HepG2 (cell line): Measurements from ENCODE around the gene CARD9. TPM values are rescaled to one million over a fixed set of nuclear protein-coding genes. Genes with fewer than 3 reads are reported as not detected.

Experiments used
- ATAC-seq: fragments of 200-7000 bp; cut with Tn5 transposase; 3 replicates; pipeline ENCODE4 v1.9.1; 2020; ENCODE audit warnings: mild to moderate bottlenecking, moderate library complexity
- BruUV-seq: library from RNA; stranded (reverse); fragments of 400-500 nt; replicated peaks from 2 replicates; lab custom pipeline; 2021; lab: Mats Ljungman, UMichigan
- CTCF ChIA-PET: fragments of 300-600 bp; formaldehyde crosslinking; extraction: SDS; loops from one replicate; lab custom pipeline; 2021; ENCODE audit warnings: low total read pairs, inconsistent platforms, low intra/inter-chr PET ratio; lab: Yijun Ruan, JAX
- POLR2A ChIA-PET: fragments of 350-600 bp; sonication (Branson Sonifier 250); formaldehyde crosslinking; loops from one replicate; lab custom pipeline; 2020; ENCODE audit warnings: antibody characterized with exemption, inconsistent platforms; lab: Yijun Ruan, JAX
- DNase-seq: peaks from one replicate; pipeline ENCODE4 v3.0.0-alpha.2; 2015; ENCODE audit warnings: low spot score
- FAIRE-seq: peaks from 3 replicates; lab custom pipeline; 2011; peaks lifted over from hg19 to GRCh38; lab: Jason Lieb, UNC
- H2AFZ ChIP-seq: one replicate; pipeline ENCODE4 v1.6.1; 2011; ENCODE audit warnings: low read length, inconsistent platforms
- H3K27ac ChIP-seq: fragments of 300-600 bp; 3 replicates; pipeline ENCODE4 v1.8.0; 2011; ENCODE audit warnings: mixed run types, mild to moderate bottlenecking, mixed read lengths, low read length, inconsistent platforms; ENCODE audit not compliant: insufficient read depth; ENCODE audit errors: extremely low read length
- H3K27me3 ChIP-seq, 2 experiments: fragments of 200-600 bp in 1 of 2; 2 replicates in 1 of 2; 3 replicates in 1 of 2; pipeline versions ENCODE4 v1.6.0 to v1.8.0; 2011; ENCODE audit warnings: low read length in 2 of 2, mild to moderate bottlenecking in 2 of 2, moderate library complexity in 2 of 2, inconsistent platforms in 1 of 2; ENCODE audit not compliant: insufficient read depth in 2 of 2, control insufficient read depth in 1 of 2
- H3K36me3 ChIP-seq, 2 experiments: fragments of 200-600 bp in 1 of 2; replicated peaks in 1 of 2; 2 replicates in 1 of 2; 3 replicates in 1 of 2; pipeline versions ENCODE4 v1.5.1 to v1.8.0; 2011; ENCODE audit warnings: low read length in 2 of 2, inconsistent platforms in 1 of 2; ENCODE audit not compliant: insufficient read depth in 2 of 2, control insufficient read depth in 1 of 2
- H3K4me1 ChIP-seq: 2 replicates; pipeline ENCODE4 v1.5.1; 2012; ENCODE audit warnings: low read length, inconsistent platforms; ENCODE audit not compliant: insufficient read depth
- H3K4me2 ChIP-seq: 2 replicates; pipeline ENCODE4 v1.6.0; 2011; ENCODE audit warnings: low read depth, low read length, inconsistent platforms
- H3K4me3 ChIP-seq, 3 experiments: fragments of 200-600 bp in 1 of 3; sonication (generic), shearing (Covaris generic) in 1 of 3; replicated peaks in 1 of 3; 2 replicates each; pipeline ENCODE4 v1.5.1; 2011 to 2016; ENCODE audit warnings: low read length in 3 of 3, inconsistent platforms in 2 of 3, low read depth in 2 of 3, mild to moderate bottlenecking in 2 of 3, control low read depth in 1 of 3, mixed read lengths in 1 of 3; ENCODE audit not compliant: insufficient read depth in 1 of 3
- H3K79me2 ChIP-seq: one replicate; pipeline ENCODE4 v1.6.1; 2011; ENCODE audit warnings: low read length, inconsistent platforms; ENCODE audit not compliant: insufficient read depth
- H3K9ac ChIP-seq: 2 replicates; pipeline ENCODE4 v1.6.0; 2011; ENCODE audit warnings: mild to moderate bottlenecking, low read depth, low read length, inconsistent platforms; ENCODE audit not compliant: insufficient read depth
- H3K9me3 ChIP-seq: 2 replicates; pipeline ENCODE4 v1.5.1; 2012; ENCODE audit warnings: mild to moderate bottlenecking, low read length
- H4K20me1 ChIP-seq: 2 replicates; pipeline ENCODE4 v1.6.0; 2011; ENCODE audit warnings: inconsistent platforms, mild to moderate bottlenecking, low read length, moderate library complexity; ENCODE audit not compliant: insufficient read depth
- AGO2 ChIP-seq: fragments of 200-400 bp; formaldehyde crosslinking; optimal IDR thresholded peaks from 2 replicates; pipeline ENCODE3; 2017; ENCODE audit warnings: mild to moderate bottlenecking, low read depth, low read length, moderate library complexity
- ELF3 ChIP-seq: IDR thresholded peaks from 2 replicates; pipeline ENCODE4 v1.6.1; 2016; ENCODE audit warnings: missing genetic modification reagents, missing compliant biosample characterization
- PRPF4 ChIP-seq: fragments of 200-400 bp; formaldehyde crosslinking; IDR thresholded peaks from 2 replicates; pipeline ENCODE4 v1.6.1; 2016; ENCODE audit warnings: low read length, low read depth; ENCODE audit not compliant: poor library complexity, severe bottlenecking
- TBX3 ChIP-seq: fragments of 450-650 bp; IDR thresholded peaks from 2 replicates; pipeline ENCODE4 v1.6.1; 2017; ENCODE audit warnings: antibody characterized with exemption, mild to moderate bottlenecking, inconsistent platforms, borderline replicate concordance
- ZNF235 ChIP-seq: sonication (generic); formaldehyde crosslinking; IDR thresholded peaks from 2 replicates; pipeline ENCODE4 v1.8.1; 2023; ENCODE audit warnings: mild to moderate bottlenecking, missing genetic modification reagents, borderline replicate concordance
- WGBS: methylation state at CpG from one replicate; pipeline ENCODE4 v1.1.6; 2017; ENCODE audit warnings: low lambda C conversion rate; 5-methylcytosine and 5-hydroxymethylcytosine counted together
- in situ Hi-C: cut with HindIII; loops from 2 replicates; pipeline ENCODE4 v1.10.0; 2017; ENCODE audit warnings: low pct_unique_long_range_greater_than_20kb; ENCODE audit not compliant: extremely low pct_ligation_motif_present
- intact Hi-C: fragments of 100-400 bp; cut with micrococcal nuclease; formaldehyde crosslinking; loops from one replicate; pipeline ENCODE4 v1.10.0; 2022; ENCODE audit not compliant: unreplicated experiment
- polyA plus RNA-seq, 8 experiments: library from polyadenylated mRNA; depleted of rRNA in 3 of 8; stranded (reverse) in 7 of 8; unstranded in 1 of 8; fragments of >200 nt; fragmentation: Illumina TruSeq in 4 of 8; extraction: Trizol in 4 of 8; gene quantifications; 2 replicates each; pipeline versions ENCODE4 v1.2.1 to v1.2.3, GENCODE V29; 2011 to 2016; ENCODE audit warnings: low read depth in 4 of 8, missing spikeins in 1 of 8, mixed read lengths in 1 of 8; ENCODE audit not compliant: insufficient read depth in 1 of 8
- total RNA-seq, 5 experiments: library from RNA; depleted of rRNA; stranded (reverse); fragments of >200 nt; fragmentation: Illumina TruSeq; extraction: Trizol; gene quantifications; 2 replicates each; pipeline ENCODE4 v1.2.3, GENCODE V29; 2016; ENCODE audit warnings: low read depth in 1 of 5
- TF ChIP-seq, protein P1 (sequence below): sonication (generic); formaldehyde crosslinking; IDR thresholded peaks from 2 replicates; pipeline ENCODE4 v1.8.0; 2022; ENCODE audit warnings: missing genetic modification reagents, mild to moderate bottlenecking, moderate library complexity, borderline replicate concordance
- TF ChIP-seq, protein P2 (sequence below): sonication (generic); formaldehyde crosslinking; IDR thresholded peaks from 2 replicates; pipeline ENCODE4 v1.9.0; 2022; ENCODE audit warnings: missing genetic modification reagents, mild to moderate bottlenecking, borderline replicate concordance

CARD9 gene
- total and polyA plus RNA-seq, 2 of the 13 experiments (the other 11 are each of a cell fraction or from before 2014, with no cell fraction given): 3.3 to 7.4 TPM

DNA sequence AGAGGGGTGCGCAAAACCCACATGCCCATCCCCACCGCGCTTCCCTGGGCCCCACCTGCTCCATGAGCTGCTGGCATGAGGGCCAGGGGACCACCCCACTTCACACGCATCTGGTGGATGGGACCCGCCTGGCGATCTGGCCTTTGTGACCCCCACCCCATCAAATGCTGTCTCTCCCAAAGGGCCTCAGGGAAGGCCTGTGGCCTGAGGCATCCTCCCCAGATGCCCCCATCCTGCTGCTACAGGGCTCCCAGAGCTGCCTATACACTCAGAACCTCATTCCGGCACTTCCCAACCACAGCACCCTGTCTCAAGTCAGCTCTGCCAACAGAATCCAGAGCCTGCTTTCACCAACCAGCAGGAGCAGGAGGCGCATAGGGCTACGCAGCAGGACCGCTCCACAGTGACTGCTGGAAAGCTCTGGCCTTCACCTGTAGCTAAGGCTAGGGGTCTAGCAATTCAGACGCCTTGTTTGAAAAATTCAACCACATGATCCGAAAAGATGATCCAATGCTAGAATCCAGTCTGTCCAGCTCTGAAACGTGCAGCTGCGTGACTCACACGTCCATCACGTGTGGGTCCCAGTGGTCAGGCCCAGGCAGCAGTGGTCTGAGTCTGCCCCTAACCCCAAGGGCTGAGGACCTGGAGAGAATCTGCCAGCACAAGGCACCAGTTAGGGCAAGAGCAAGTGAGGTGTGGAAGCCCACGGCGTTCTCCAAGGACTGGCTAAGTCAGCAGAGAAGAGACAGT is 27.9 kb upstream of the CARD9 start:
- TF ChIP-seq, protein P1, sequence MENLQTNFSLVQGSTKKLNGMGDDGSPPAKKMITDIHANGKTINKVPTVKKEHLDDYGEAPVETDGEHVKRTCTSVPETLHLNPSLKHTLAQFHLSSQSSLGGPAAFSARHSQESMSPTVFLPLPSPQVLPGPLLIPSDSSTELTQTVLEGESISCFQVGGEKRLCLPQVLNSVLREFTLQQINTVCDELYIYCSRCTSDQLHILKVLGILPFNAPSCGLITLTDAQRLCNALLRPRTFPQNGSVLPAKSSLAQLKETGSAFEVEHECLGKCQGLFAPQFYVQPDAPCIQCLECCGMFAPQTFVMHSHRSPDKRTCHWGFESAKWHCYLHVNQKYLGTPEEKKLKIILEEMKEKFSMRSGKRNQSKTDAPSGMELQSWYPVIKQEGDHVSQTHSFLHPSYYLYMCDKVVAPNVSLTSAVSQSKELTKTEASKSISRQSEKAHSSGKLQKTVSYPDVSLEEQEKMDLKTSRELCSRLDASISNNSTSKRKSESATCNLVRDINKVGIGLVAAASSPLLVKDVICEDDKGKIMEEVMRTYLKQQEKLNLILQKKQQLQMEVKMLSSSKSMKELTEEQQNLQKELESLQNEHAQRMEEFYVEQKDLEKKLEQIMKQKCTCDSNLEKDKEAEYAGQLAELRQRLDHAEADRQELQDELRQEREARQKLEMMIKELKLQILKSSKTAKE: no peak
- TF ChIP-seq PRPF4 (no peak), AGO2 (peak; percentile 77), ELF3 (no peak), TBX3 (no peak), ZNF235 (CRISPR knock-in tag) (no peak)
- TF ChIP-seq, protein P2, sequence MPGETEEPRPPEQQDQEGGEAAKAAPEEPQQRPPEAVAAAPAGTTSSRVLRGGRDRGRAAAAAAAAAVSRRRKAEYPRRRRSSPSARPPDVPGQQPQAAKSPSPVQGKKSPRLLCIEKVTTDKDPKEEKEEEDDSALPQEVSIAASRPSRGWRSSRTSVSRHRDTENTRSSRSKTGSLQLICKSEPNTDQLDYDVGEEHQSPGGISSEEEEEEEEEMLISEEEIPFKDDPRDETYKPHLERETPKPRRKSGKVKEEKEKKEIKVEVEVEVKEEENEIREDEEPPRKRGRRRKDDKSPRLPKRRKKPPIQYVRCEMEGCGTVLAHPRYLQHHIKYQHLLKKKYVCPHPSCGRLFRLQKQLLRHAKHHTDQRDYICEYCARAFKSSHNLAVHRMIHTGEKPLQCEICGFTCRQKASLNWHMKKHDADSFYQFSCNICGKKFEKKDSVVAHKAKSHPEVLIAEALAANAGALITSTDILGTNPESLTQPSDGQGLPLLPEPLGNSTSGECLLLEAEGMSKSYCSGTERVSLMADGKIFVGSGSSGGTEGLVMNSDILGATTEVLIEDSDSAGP (CRISPR knock-in tag): 0 out of 2 replicates have a peak, but pooled peaks have one; percentile 0
- in situ Hi-C loops (no loop called here), intact Hi-C loops (no loop called here)
- CTCF ChIA-PET: interaction anchor here (2.0 kb wide), 1 partner anchor 62 kb away, joined by 12 read pairs; no protein-coding TSS in a partner anchor
- no peaks in the 10 kb centered on the region for H3K9me3 ChIP-seq
- H3K4me1 ChIP-seq: peaks cover 20% of the 10 kb centered on the region
- no peak overlapping the region for H3K9ac ChIP-seq
- H3K4me3 ChIP-seq: no peak overlapping the region
- no peak for ATAC-seq
- H4K20me1 ChIP-seq: no peaks in the 10 kb centered on the region
- no peak for FAIRE-seq
- peaks cover 15 to 32% of the 10 kb centered on the region in 2 experiments; a peak in 4 of 5 replicates for H3K36me3 ChIP-seq
- H2AFZ ChIP-seq: no peak overlapping the region
- H3K27ac ChIP-seq: no peak overlapping the region
- no peak for DNase-seq
- no peak overlapping the region for H3K4me2 ChIP-seq
- 92% methylated on average over 16 of the region's 18 CpGs for WGBS
- POLR2A ChIA-PET: interaction anchor here (1.2 to 1.6 kb wide), 5 partner anchors 8 to 90 kb away, joined by 3 to 6 read pairs (median 5); partner anchors contain the start of gene DNLZ
- H3K27me3 ChIP-seq: no peaks in the 10 kb centered on the region
- peaks cover 21% of the 10 kb centered on the region for H3K79me2 ChIP-seq
- BruUV-seq: no TSS peak
